Activated T-helper 1 cell treated with anti-CD3 and anti-CD28 coated beads, Interleukin-2, amount 50 U/mL, for 16 hours (primary cell): ENCODE data around the gene FAM43B.
A peak's percentile ranks its signal among the peaks of the same experiment; 100 is the strongest.

Experiments
- DNase-seq, 2 donors: peaks; one replicate each; pipeline ENCODE4 v3.0.0-alpha.2; 2020; ENCODE audit warnings: low read depth in 1 of 2, low spot score in 1 of 2

Gene FAM43B

DNA sequence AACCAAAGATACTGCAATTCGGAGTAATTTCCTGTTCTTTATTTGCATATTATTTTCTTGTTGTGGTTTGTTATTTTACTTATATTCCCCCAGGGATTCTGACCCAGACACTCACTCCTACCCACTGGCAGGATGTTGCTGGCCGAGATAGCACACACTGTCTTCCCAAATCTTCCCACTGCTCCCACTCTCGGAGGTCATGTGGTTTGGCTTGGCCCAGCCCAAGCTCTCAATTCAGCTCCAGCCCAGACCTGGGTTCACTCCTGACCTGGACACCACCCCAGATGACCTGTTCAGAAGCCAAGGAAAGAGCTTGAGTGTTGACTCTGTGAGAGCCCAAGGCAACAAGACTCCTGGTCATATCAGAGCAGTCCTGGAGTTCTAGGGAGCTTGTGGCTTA, 1.2 kb upstream of the FAM43B start:
- DNase-seq: no peak

DNA sequence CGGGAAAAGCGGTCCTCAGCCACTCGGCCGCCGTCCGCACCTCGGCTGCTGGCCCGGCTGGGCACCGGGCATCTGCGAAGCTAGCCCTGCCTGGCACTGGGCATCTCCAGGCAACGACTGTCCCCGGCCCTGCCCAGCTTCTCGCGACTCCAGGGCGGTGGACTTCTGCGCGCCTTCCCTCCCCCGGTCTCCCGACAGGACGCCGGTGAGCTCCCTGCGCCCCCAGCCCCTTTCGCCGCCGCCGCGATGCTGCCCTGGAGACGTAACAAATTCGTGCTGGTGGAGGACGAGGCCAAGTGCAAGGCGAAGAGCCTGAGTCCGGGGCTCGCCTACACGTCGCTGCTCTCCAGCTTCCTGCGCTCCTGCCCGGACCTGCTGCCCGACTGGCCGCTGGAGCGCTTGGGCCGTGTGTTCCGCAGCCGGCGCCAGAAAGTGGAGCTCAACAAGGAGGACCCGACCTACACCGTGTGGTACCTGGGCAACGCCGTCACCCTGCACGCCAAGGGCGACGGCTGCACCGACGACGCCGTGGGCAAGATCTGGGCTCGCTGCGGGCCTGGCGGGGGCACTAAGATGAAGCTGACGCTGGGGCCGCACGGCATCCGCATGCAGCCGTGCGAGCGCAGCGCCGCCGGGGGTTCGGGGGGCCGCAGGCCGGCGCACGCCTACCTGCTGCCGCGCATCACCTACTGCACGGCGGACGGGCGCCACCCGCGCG, 514 bp downstream of the FAM43B start:
- DNase-seq: no peak

DNA sequence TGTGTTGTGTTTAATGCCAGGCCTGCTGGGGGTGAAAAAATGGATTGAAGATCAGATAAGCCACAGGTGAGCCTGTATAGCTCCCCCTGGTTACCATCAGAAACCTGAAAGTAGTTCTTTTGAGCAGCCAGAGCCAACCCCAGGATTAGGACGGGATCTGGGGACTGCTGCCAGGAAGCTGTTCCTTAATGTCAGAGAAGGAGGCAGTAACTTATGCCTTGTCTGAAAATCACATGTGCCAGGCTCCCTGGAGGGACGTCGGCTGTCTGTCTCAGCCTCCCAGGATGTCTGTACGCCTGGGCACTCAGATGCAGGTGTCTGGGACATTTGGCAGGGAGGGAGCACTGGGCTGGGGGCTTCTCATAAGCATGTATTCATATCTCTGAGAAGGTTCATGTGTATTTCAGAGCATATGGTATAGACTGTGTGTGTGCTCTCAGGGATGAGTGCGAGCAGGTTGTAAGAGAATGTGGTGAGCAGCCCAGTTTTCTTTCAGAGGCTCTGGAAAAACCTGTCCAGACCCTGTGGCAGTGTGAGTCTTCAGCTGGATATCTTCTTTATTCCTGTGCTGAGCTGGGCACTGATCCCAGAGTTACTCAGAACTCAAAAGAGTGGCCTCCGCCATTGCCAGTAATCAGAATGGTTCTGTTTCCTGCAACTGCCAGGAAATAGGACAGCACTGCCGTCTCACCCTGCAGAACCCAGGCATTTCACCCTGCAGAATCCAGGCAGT, 2.8 kb downstream of the FAM43B start:
- no peak for DNase-seq

DNA sequence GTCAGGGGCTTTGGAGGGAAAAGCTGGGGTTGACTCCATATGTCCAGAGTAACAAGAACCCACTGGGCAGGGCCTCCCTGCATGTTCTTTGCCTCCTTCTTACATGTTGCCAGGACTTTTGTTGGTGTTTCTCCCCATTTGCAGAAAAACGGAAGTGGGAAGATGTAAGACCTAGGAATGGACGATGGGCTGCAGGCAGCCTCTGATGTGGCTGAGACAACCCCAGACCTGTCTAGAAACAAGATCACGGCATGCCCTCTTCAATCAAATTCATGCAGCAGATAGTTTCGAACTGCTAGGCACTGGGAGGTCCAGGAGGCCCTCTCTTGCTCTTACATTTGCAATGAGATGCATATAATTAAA, 3.4 kb downstream of the FAM43B start:
- DNase-seq: no peak

DNA sequence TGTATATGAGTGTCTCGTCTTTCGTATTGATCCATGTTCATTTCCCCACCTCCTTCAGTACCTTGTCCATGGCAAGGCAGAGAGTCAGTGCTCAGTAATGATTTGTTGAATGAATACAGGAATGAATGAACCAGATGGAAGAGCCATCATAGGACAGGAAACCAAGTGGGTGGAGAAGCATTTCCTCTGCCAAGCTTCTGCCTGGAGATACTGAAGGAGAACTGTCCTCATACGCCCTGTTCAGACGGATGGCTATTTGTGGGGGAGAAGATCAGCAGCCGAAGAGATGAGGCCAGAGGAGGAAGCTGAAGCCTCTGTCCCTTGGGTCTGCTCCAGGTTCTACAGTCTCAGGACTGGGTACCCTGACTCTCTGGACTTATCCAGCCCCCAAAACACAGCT, 5.8 kb downstream of the FAM43B start:
- DNase-seq: no peak

DNA sequence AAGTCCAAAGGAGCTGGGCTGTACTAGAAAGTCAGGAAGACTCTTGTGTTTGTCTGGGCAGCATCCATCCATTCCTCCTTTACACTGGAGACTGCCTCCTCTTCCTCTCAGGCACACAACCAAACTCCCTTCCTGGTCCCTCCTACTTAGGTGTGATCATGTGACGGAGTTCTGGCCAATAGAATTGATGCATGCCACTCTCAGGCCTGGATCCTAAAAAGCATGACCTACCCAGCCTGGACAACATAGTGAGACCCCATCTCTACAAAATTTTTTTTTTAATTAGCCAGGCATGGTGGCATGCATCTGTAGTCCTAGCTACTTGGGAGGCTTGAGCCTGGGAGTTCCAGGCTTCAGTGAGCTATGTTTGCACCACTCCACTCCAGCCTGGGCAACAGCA, 8.6 kb downstream of the FAM43B start:
- DNase-seq: no peak

DNA sequence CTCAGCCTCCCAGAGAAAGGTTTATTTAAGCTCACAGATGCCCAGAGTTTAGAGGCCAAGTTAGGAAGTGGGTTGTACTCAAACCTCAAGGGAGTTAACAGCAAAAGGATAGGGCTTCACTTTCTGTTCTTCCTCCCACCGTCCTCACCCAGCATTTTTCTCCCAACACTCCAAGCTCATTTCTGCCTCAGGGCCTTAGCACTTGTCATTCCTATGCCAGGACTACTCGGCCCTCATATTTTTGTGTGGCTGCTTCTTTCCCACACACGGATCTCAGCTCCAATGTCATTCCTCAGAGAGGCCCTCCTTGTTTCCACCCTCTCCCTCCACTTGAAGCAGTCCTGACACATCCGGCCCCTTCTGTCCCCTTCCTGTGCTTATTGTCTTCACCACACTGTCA, 12.9 kb downstream of the FAM43B start:
- DNase-seq: no peak

DNA sequence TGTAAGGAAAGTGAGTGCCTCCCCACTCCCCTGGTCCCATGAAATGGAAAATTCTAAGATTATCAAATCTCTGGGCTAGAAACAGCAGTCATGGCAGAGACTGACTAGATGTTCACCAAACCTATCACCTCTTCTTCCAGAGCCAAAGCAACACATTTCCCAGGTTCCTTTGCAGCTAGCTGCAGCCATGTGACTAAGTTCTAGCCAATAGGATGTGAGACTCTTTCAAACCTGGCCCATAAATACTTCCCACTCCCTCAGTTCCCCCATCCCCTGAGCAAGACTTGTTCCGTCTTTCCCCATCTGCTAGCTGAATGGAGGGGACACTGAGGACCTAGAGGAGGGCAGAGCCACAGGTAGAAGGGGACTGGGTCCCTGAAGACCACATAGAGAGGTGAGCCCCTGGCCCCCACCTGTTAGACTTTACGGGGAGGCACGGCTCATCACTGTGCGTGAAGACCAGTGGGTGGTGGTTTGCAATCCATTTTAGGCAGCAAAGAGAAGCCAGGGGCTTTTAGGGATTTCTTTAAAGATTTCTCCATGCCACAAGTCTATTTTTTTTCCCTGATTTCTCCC, 17.2 kb downstream of the FAM43B start:
- no peak for DNase-seq

DNA sequence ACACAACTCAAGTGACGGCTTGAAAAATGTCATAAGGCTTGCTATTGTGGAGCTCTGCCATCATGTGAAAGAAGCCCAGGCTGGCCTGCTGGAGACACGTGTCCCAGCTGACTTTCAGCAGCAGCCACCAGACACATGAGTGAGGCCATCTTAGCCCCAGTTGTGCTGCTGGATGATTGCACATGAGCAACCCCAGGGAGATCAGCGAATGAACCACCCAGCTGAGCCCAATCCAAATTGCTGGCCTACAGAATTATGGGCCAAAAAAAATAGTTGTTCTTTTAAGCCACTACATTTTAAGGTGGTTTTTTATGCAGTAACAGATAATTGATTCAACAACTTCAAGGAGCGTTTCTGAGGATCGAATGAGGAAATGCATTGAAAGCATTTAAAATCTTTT, 19.1 kb downstream of the FAM43B start:
- DNase-seq: no peak

DNA sequence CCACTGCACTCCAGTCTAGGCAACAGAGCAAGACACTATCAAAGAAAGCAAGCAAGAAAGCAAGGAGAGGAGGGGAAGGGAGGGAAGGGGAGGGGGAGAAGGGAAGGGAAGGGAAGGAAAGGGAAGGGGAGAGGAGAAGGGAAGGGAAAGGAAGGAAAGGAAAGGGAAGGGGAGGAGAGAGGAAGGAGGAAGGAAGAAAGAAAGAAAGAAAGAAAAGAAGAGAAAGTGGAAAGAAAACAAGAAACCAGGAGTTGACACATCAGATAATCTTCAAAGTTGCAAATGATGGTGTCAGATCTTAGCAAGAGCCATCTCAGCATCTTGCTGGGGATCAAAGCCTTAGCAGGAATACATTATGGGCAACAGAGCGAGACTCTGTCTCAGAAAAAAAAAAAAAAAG, 21.6 kb downstream of the FAM43B start:
- no peak for DNase-seq

DNA sequence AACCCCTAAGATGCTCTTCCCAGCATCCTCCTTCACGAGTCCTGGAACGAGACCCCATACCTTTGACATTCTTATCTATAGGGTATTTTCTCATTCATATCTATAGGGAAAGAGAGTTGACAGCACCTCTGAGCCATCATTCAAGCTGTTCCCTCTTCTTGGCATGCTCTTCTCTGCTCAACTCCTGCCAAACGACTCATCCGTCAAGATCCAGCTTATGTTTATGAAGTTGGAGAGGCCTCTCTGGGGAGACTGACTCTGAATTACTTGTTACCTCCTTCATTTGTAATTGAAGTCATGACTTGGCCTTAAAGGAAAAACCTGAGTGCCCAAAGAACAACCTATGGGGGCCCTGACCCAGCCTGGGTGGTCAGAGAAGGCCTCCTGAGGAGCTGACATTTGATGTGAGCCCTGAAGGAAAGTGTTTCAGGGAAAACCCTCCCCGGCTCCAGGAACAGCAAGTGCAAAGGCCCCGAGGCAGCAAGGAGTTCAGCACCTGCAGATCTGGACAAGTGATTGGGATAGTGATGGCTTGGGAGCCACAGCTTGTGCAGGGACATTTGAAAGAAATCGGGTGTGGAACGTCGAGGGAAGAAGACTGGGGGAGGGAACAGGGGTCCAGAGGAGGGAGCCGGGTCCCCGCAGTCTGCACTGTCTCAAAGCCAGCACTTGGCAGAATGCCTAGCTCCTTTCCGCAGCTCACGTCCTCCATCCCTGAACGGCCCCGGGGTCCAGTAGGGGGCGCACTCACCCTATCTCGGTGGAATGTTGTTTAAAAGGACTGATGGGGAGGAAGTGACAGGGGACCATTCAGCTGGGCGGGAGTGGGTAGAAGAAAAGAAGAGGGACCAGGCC, 22.5 kb downstream of the FAM43B start:
- peak in 1 of 2 donors; percentile 20 for DNase-seq

DNA sequence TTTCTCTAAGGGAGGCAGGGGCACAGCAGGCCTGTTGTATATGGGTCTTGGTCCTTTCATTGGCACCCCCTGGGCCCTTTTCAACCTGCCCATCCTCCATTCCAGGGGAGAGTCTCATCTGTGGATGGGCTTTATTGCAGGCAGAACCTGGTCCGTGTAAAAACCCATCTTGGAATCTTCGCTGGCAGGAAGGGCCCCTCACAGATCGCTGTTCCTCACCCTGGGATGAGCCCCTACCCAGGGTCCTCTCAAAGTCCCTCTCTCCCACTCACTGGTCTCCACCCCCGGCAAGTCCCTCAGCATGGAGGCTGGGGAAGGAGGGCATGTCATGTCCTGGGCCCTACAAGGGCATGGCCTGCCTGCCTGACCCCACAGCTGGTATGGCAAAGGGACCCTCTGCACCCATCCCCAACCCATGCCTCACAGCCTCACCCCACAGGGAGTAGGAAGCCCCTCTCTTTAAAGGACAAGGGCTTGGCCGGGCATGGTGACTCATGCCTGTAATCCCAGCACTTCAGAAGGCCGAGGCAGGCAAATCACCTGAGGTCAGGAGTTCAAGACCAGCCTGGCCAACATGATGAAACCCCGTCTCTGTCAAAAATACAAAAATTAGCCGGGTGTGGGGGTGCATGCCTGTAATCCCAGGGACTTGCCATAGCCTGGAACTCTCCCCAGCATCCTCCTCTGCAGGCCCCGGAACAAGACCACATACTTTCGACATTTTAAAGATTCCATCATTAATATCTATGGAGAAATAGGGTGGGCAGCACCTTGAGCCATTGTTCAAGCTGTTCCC, 23.4 kb downstream of the FAM43B start:
- DNase-seq: no peak

DNA sequence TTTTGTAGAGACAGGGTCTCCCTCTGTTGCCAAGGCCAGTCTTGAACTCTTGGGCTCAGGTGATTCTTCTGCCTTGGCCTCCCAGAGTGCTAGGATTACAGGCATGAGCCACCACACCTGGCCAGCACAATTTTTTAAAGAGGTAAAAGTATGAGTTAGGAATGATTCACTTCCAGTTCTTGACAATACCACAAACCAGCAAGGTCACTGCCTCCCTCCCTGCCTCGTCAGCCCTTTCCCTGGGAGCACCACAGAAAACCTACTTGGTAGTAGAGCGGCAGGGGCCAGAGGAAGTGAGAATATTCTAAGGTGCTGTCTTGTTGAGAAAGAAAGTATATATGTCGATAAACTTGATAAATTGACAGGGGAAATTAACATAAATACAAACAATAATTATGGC, 25.7 kb downstream of the FAM43B start:
- no peak for DNase-seq

DNA sequence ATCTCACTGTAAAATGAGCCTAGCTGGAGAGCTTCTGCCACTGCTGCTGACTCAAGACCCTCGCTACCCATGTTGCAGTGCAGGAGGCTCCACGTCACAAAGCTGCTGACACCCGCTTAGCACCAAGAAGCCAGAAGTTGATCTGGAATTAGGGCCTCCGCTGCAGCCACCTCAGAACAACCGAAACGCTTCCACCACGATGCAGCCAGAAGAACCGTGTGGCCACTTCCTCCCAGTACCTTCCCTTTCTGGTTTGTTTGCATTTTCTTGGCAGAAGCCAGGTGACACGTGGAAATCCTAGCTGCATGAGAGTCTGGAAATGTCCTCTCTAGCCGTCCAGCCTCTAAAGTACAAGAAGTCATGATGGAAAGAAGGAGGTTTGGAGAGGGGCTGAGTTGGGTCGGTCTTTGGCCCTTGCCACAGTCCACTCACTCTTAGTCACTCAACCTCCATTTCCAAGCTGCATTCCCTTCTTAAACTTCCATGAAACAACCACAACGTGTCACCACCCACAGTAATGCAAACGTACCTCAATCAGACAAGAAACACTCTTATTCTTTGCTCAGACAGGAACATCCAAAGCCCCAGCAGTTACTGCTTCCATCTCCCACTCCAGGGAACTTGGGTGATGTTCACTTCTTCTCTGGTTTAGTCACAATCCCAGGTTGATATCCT, 26.5 kb downstream of the FAM43B start:
- DNase-seq: no peak

DNA sequence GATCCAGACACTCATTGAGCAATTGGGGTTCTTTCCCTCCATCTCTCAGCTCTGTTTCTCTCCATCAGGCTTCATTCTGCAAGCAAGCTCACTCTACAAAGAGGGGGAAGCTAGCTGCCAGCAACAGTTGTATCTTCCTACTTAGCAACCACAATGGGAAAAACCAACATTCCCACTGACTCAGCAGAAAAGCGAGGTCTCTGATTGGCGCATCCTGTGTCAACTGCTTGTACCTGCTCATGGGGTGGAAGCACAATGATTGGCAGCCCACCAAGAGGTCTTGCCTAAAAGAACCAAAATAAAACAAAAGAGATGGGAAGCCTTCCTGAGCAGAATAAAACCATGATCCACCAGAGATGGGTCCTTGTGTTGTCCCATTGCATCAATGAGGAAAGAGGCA, 32.5 kb downstream of the FAM43B start:
- no peak for DNase-seq

DNA sequence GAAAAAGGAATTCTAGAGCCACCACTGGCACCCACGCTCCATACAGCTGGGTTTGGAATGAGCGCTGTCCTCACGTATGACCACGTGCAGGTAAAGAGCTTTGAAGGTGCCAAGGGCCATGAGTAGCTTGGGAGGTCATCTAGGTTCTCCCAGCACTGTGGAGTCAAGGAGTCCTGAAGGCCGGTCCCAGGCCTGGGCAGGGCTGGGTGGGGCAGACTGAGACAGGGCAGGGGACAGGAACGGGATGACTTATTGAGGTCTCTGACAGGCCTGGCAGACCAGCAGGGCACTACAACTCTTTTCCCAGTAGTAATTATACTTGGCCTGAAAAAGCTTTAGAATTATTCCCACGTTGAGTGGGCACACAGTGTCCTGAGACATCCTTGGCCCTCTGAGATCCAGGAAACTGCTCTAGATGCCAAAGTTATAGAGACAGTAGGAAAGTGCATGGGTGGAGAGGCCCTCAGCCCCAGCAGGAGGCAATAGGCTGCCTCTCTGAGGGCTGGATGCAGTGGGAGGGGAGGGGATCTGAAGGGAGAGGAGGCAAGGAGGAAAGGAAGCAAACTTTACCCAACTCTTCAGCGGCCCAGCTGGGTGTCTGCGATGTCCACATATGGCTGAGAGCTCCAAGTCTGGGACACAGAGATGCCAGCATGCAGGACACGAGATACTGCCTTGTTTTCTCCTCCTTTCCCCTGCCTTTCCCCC, 34.7 kb downstream of the FAM43B start:
- no peak for DNase-seq

DNA sequence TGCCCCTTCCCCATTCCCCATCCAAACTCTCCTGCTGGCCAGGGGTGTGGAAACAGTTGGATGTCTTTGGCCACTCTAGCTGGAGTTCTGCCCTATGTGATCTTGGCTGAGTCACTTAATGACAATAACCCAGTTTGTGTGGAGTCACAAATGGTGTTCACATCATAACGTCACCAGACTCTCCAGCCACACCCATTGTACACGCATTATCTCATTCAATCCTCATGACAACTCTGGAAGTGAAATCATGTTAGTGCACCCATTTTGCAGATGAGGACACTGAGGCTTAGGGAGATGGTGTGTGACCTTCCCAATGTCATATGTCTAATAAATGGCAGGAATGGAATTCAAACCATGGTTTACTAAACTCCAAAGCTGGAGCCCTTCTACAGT, 35.3 kb downstream of the FAM43B start:
- no peak for DNase-seq

DNA sequence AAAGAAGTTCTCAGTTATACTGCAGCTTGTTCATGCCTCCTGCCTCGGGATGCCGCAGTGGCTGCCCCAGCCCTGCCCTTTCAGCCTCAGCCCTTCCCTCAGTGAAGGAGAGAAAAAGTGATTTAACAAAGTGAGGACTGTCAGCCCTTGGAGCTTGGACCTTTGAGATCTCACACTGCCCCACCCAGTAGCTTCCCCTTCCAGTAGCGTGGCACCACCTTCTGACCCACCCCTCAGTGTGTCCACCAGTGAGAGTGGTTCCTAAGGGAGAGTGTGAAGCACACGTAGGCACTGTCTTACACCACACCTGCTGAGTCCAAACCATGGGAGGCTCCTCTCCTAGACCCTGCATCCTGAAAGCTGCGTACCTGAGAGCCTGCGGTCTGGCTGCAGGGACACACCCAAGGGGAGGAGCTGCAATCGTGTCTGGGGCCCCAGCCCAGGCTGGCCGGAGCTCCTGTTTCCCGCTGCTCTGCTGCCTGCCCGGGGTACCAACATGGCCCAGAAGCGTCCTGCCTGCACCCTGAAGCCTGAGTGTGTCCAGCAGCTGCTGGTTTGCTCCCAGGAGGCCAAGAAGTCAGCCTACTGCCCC, 36.4 kb downstream of the FAM43B start, which contains the start of gene CDA:
TSS of gene CDA (plus strand) at position 464 of the 592 bp plus-strand sequence. CDS start at position 497, 33 bp downstream.
- no peak for DNase-seq
